Testis (tissue), 2 donors: ENCODE data around the gene RPLP2.

Source experiments
- POLR2A ChIP-seq: fragments of 450-650 bp; IDR thresholded peaks from one replicate; pipeline ENCODE4 v1.6.1; 2017; ENCODE audit warnings: antibody characterized with exemption, mild to moderate bottlenecking, moderate library complexity
- TF ChIP-seq, protein P1 (sequence below), 3 experiments: fragments of 450-650 bp in 2 of 3; fragments of 200-600 bp in 1 of 3; sonication (generic) in 1 of 3; IDR thresholded peaks; one replicate each; pipeline ENCODE4 v1.5.1; 2016 to 2019; ENCODE audit warnings: antibody characterized with exemption in 3 of 3, mild to moderate bottlenecking in 2 of 3, moderate library complexity in 1 of 3

DNA sequence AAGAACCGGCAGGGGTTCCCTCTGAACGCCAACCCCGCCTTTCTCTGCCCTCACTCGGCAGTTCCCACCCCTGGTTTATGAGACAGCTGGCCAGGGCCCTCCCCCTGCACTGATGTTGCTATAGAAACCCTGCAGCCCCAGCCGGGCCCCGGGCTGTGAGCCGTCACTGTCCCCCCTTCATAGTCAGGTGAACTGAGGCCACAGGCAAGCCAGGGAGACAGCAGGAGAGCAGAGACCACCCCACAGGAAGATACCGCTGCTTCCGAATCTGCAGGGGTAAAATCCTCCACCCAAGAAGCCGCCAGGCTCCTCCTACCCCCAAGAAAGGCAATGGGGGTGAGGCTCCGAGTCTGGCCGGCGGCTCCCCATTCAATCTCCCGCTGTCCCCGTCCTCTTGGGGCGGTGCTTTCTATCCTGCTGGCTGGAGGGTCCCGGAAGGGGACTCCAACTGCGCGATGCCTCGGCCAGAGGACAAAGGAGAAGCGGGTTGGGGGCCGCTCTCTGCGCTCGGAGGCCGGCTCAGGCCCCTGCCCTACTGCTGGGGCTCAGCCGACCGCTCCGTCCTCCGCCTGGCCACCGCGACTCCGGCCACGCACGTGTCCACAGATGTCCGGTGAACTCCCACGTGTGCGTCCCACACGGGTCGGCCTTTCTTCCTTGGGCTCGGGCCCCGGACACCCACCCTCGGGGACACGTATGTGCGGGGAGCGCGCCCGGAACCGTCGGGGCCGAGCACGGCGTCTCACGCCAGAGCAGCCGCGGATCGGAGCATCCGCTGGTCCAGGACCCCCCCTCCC lies 12.3 kb upstream of the RPLP2 start:
- no peak for TF ChIP-seq POLR2A
- TF ChIP-seq, protein P1, sequence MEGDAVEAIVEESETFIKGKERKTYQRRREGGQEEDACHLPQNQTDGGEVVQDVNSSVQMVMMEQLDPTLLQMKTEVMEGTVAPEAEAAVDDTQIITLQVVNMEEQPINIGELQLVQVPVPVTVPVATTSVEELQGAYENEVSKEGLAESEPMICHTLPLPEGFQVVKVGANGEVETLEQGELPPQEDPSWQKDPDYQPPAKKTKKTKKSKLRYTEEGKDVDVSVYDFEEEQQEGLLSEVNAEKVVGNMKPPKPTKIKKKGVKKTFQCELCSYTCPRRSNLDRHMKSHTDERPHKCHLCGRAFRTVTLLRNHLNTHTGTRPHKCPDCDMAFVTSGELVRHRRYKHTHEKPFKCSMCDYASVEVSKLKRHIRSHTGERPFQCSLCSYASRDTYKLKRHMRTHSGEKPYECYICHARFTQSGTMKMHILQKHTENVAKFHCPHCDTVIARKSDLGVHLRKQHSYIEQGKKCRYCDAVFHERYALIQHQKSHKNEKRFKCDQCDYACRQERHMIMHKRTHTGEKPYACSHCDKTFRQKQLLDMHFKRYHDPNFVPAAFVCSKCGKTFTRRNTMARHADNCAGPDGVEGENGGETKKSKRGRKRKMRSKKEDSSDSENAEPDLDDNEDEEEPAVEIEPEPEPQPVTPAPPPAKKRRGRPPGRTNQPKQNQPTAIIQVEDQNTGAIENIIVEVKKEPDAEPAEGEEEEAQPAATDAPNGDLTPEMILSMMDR (IDR thresholded peaks at IDR 0.05), result no peak
